Smooth muscle cell (in vitro differentiated cells): ENCODE measurements around the gene IGFBP2. TPM values are rescaled to one million over a fixed set of nuclear protein-coding genes. Genes with fewer than 3 reads are reported as not detected.

Experiments
- DNase-seq: peaks from one replicate; lab custom pipeline; 2025; ENCODE audit not compliant: unreplicated experiment; lab: John Stamatoyannopoulos, UW
- H2AFZ ChIP-seq: fragments of 200-600 bp; sonication (generic); 2 replicates; pipeline ENCODE4 v1.6.0; 2016; ENCODE audit warnings: antibody characterized with exemption, low read depth, mild to moderate bottlenecking
- H3F3A ChIP-seq: fragments of 200-600 bp; sonication (generic); 2 replicates; pipeline ENCODE4 v1.6.0; 2017; ENCODE audit warnings: antibody characterized with exemption, low read depth
- H3K27ac ChIP-seq: fragments of 200-600 bp; sonication (generic); 2 replicates; pipeline ENCODE4 v1.5.1; 2016; ENCODE audit warnings: low read depth, mild to moderate bottlenecking
- H3K27me3 ChIP-seq: fragments of 200-600 bp; sonication (generic); 2 replicates; pipeline ENCODE4 v1.6.1; 2016; ENCODE audit warnings: low read depth, mild to moderate bottlenecking
- H3K36me3 ChIP-seq: fragments of 200-600 bp; sonication (generic); 2 replicates; pipeline ENCODE4 v1.5.1; 2016; ENCODE audit warnings: low read depth
- H3K4me1 ChIP-seq: fragments of 200-600 bp; sonication (generic); 2 replicates; pipeline ENCODE4 v1.5.1; 2016; ENCODE audit warnings: low read depth
- H3K4me2 ChIP-seq: fragments of 200-600 bp; sonication (generic); 2 replicates; pipeline ENCODE4 v1.6.0; 2016; ENCODE audit warnings: mild to moderate bottlenecking
- H3K4me3 ChIP-seq: fragments of 200-600 bp; sonication (generic); 2 replicates; pipeline ENCODE4 v1.5.1; 2016; ENCODE audit warnings: mild to moderate bottlenecking
- H3K79me2 ChIP-seq: fragments of 200-600 bp; sonication (generic); 2 replicates; pipeline ENCODE4 v1.6.0; 2016; ENCODE audit warnings: low read depth, mild to moderate bottlenecking
- H3K9ac ChIP-seq: fragments of 200-600 bp; sonication (generic); 2 replicates; pipeline ENCODE4 v1.6.0; 2016; ENCODE audit warnings: low read depth
- H3K9me3 ChIP-seq: fragments of 200-600 bp; sonication (generic); replicated peaks from 2 replicates; pipeline ENCODE4 v1.5.1; 2016; ENCODE audit warnings: low read depth
- H4K20me1 ChIP-seq: fragments of 200-600 bp; sonication (generic); 2 replicates; pipeline ENCODE4 v1.6.0; 2016; ENCODE audit warnings: low read depth
- CTCF ChIP-seq: fragments of 200-600 bp; sonication (generic); IDR thresholded peaks from 2 replicates; pipeline ENCODE4 v1.5.1; 2017; ENCODE audit warnings: borderline replicate concordance, mild to moderate bottlenecking, antibody characterized with exemption; ENCODE audit not compliant: insufficient read depth, poor library complexity, severe bottlenecking
- WGBS: methylation state at CpG from one replicate; pipeline ENCODE4 v1.1.7; 2016; ENCODE audit warnings: low lambda C conversion rate; 5-methylcytosine and 5-hydroxymethylcytosine counted together
- polyA plus RNA-seq: library from polyadenylated mRNA; unstranded; fragments of >200 nt; fragmentation: Nextera tagmentation; extraction: Ambion mirVana; gene quantifications from 2 replicates; pipeline ENCODE4 v1.2.1, GENCODE V29; 2016
- total RNA-seq: library from RNA; depleted of rRNA; stranded (reverse); fragments of >200 nt; gene quantifications from 2 replicates; pipeline ENCODE4 v1.2.3, GENCODE V29; 2014

The IGFBP2 gene
- total and polyA plus RNA-seq, 2 experiments from 2014 or later, result 143 to 225 TPM

- H4K20me1 ChIP-seq, result no peaks in the 10 kb centered on the region
- no peaks in the 10 kb centered on the region for H3K27me3 ChIP-seq
- H3K4me3 ChIP-seq, result no peak overlapping the region
- peak overlapping the region; percentile 83 for H2AFZ ChIP-seq
- H3K9me3 ChIP-seq, result no peaks in the 10 kb centered on the region
- no peaks in the 10 kb centered on the region for H3K36me3 ChIP-seq
- H3K79me2 ChIP-seq, result no peaks in the 10 kb centered on the region
- TF ChIP-seq CTCF, result no peak
- no peaks in the 10 kb centered on the region for H3F3A ChIP-seq
- H3K9ac ChIP-seq, result no peak overlapping the region
- 70% methylated on average over 7 of the region's 7 CpGs for WGBS
- no peak overlapping the region for H3K27ac ChIP-seq
- no peak for DNase-seq
- H3K4me2 ChIP-seq, result no peak overlapping the region
- H3K4me1 ChIP-seq, result peaks cover 30% of the 10 kb centered on the region
These were observed 14.4 kb upstream of the IGFBP2 start for GRCh38 chr2:216618785-216619184.

GRCh38 chr2:216619411-216620393 is 13.5 kb upstream of the IGFBP2 start:
- H2AFZ ChIP-seq, result peak overlapping the region; percentile 83

GRCh38 chr2:216620786-216621185 is 12.4 kb upstream of the IGFBP2 start:
- Histone ChIP-seq H4K20me1 (no peaks in the 10 kb centered on the region), H3K4me3 (no peak overlapping the region), H3K9ac (no peak overlapping the region), H3K27me3 (no peaks in the 10 kb centered on the region), H3K9me3 (no peaks in the 10 kb centered on the region), H3K27ac (peak overlapping the region; percentile 7), H2AFZ (peak overlapping the region; percentile 72), H3K4me1 (peaks cover 30% of the 10 kb centered on the region), H3K79me2 (no peaks in the 10 kb centered on the region), H3F3A (no peaks in the 10 kb centered on the region), H3K4me2 (peak overlapping the region; percentile 51), H3K36me3 (no peaks in the 10 kb centered on the region)
- WGBS, result 59% methylated on average over 12 of the region's 12 CpGs
- DNase-seq, result no peak
- no peak for TF ChIP-seq CTCF

More at GRCh38 chr2:216619411-216620393, 13.5 kb upstream of the IGFBP2 start:
- Histone ChIP-seq H3K9ac (no peak overlapping the region), H3K27me3 (no peaks in the 10 kb centered on the region), H3K27ac (peak overlapping the region; percentile 35), H3F3A (no peaks in the 10 kb centered on the region), H3K4me3 (no peak overlapping the region), H3K9me3 (no peaks in the 10 kb centered on the region), H4K20me1 (no peaks in the 10 kb centered on the region), H3K36me3 (no peaks in the 10 kb centered on the region), H3K4me2 (peak overlapping the region; percentile 55), H3K4me1 (peaks cover 30% of the 10 kb centered on the region), H3K79me2 (no peaks in the 10 kb centered on the region)
- 40% methylated on average over 12 of the region's 12 CpGs for WGBS
- no peak for TF ChIP-seq CTCF
- no peak for DNase-seq
